Osteocyte (in vitro differentiated cells): ENCODE data around the gene TM4SF1. TPM values are rescaled to one million over a fixed set of nuclear protein-coding genes. Genes with fewer than 3 reads are reported as not detected.
A peak's percentile ranks its signal among the peaks of the same experiment; 100 is the strongest.

ENCODE experiments used
- DNase-seq: peaks from one replicate; pipeline ENCODE4 v3.0.0; 2021; ENCODE audit warnings: mixed read lengths; ENCODE audit not compliant: unreplicated experiment; ENCODE audit errors: extremely low spot score
- H3K27ac Mint-ChIP-seq: one replicate; pipeline ENCODE4 v1.8.0; 2021; ENCODE audit warnings: mild to moderate bottlenecking, mixed read lengths; ENCODE audit not compliant: unreplicated experiment
- H3K27me3 Mint-ChIP-seq: one replicate; pipeline ENCODE4 v1.8.0; 2021; ENCODE audit warnings: mixed read lengths; ENCODE audit not compliant: unreplicated experiment
- H3K36me3 Mint-ChIP-seq: one replicate; pipeline ENCODE4 v1.8.0; 2021; ENCODE audit warnings: mixed read lengths; ENCODE audit not compliant: unreplicated experiment
- H3K4me1 Mint-ChIP-seq: one replicate; pipeline ENCODE4 v1.8.0; 2021; ENCODE audit warnings: mixed read lengths; ENCODE audit not compliant: unreplicated experiment
- H3K4me3 Mint-ChIP-seq: one replicate; pipeline ENCODE4 v1.8.0; 2021; ENCODE audit warnings: mild to moderate bottlenecking, moderate library complexity, mixed read lengths; ENCODE audit not compliant: unreplicated experiment
- H3K9me3 Mint-ChIP-seq: one replicate; pipeline ENCODE4 v1.8.0; 2021; ENCODE audit warnings: mixed read lengths; ENCODE audit not compliant: unreplicated experiment
- CTCF ChIP-seq: fragments of 200-600 bp; sonication (generic); IDR thresholded peaks from 2 replicates; pipeline ENCODE4 v1.5.0; 2021; ENCODE audit warnings: antibody characterized with exemption, mild to moderate bottlenecking, moderate library complexity
- total RNA-seq: library from RNA; stranded (reverse); gene quantifications from 2 replicates; pipeline ENCODE4 v1.2.1, GENCODE V29; 2021

Gene TM4SF1
- total RNA-seq, 1 donor from 2014 or later = 120 TPM

GRCh38 chr3:149336925-149337324, 40.5 kb downstream of the TM4SF1 start:
- no peak overlapping the region for H3K27ac Mint-ChIP-seq
- no peak for DNase-seq
- peaks cover 5% of the 10 kb centered on the region for H3K9me3 Mint-ChIP-seq
- no peak for TF ChIP-seq CTCF
- no peaks in the 10 kb centered on the region for H3K27me3 Mint-ChIP-seq
- H3K4me3 Mint-ChIP-seq = no peak overlapping the region
- peaks cover 2% of the 10 kb centered on the region for H3K36me3 Mint-ChIP-seq
- peaks cover 33% of the 10 kb centered on the region for H3K4me1 Mint-ChIP-seq

- H3K27ac Mint-ChIP-seq = no peak within 1 kb of the TSS
- no peak for TF ChIP-seq CTCF
- DNase-seq = no peak
- no peaks in the 10 kb centered on the region for H3K36me3 Mint-ChIP-seq
- peaks cover 26% of the 10 kb centered on the region for H3K4me1 Mint-ChIP-seq
- H3K4me3 Mint-ChIP-seq = peak within 1 kb of the TSS; percentile 41
- no peaks in the 10 kb centered on the region for H3K9me3 Mint-ChIP-seq
- H3K27me3 Mint-ChIP-seq = no peaks in the 10 kb centered on the region
Measured at GRCh38 chr3:149333176-149333859, 44.1 kb downstream of the TM4SF1 start, which contains the start of gene TM4SF18. TM4SF18 (minus strand) TSS chr3:149333636; CDS start chr3:149333382, 254 bp downstream.

GRCh38 chr3:149332771-149333170, 44.7 kb downstream of the TM4SF1 start:
- H3K4me1 Mint-ChIP-seq = peaks cover 24% of the 10 kb centered on the region
- H3K27ac Mint-ChIP-seq = no peak overlapping the region
- DNase-seq = no peak
- no peaks in the 10 kb centered on the region for H3K9me3 Mint-ChIP-seq
- no peaks in the 10 kb centered on the region for H3K36me3 Mint-ChIP-seq
- H3K4me3 Mint-ChIP-seq = peak overlapping the region; percentile 41
- TF ChIP-seq CTCF = no peak
- H3K27me3 Mint-ChIP-seq = no peaks in the 10 kb centered on the region

- Mint-ChIP-seq H3K9me3 (no peaks in the 10 kb centered on the region), H3K4me1 (peaks cover 25% of the 10 kb centered on the region), H3K27ac (no peak overlapping the region), H3K27me3 (no peaks in the 10 kb centered on the region), H3K36me3 (no peaks in the 10 kb centered on the region), H3K4me3 (no peak overlapping the region)
- no peak for DNase-seq
- no peak for TF ChIP-seq CTCF
Measured at GRCh38 chr3:149332227-149332765, 45.2 kb downstream of the TM4SF1 start.

GRCh38 chr3:149331396-149331795, 46.1 kb downstream of the TM4SF1 start:
- DNase-seq = no peak
- Mint-ChIP-seq H3K27me3 (no peaks in the 10 kb centered on the region), H3K36me3 (no peaks in the 10 kb centered on the region), H3K4me1 (peaks cover 26% of the 10 kb centered on the region), H3K27ac (peak overlapping the region; percentile 43), H3K4me3 (no peak overlapping the region), H3K9me3 (no peaks in the 10 kb centered on the region)
- no peak for TF ChIP-seq CTCF
